GM20000 (cell line): ENCODE data around the gene ARHGEF26.

Experiments used
- DNase-seq: peaks from one replicate; pipeline ENCODE4 v3.0.0; 2012; ENCODE audit warnings: low spot score
- TF ChIP-seq, protein P1 (sequence below): IDR thresholded peaks from 2 replicates; pipeline ENCODE4 v1.5.1; 2012; ENCODE audit warnings: mild to moderate bottlenecking, control low read depth; ENCODE audit errors: extremely low read depth, missing control alignments

Gene ARHGEF26

GRCh38 chr3:154223519-154223918 is 102.3 kb downstream of the ARHGEF26 start:
- TF ChIP-seq, protein P1, sequence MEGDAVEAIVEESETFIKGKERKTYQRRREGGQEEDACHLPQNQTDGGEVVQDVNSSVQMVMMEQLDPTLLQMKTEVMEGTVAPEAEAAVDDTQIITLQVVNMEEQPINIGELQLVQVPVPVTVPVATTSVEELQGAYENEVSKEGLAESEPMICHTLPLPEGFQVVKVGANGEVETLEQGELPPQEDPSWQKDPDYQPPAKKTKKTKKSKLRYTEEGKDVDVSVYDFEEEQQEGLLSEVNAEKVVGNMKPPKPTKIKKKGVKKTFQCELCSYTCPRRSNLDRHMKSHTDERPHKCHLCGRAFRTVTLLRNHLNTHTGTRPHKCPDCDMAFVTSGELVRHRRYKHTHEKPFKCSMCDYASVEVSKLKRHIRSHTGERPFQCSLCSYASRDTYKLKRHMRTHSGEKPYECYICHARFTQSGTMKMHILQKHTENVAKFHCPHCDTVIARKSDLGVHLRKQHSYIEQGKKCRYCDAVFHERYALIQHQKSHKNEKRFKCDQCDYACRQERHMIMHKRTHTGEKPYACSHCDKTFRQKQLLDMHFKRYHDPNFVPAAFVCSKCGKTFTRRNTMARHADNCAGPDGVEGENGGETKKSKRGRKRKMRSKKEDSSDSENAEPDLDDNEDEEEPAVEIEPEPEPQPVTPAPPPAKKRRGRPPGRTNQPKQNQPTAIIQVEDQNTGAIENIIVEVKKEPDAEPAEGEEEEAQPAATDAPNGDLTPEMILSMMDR = no peak
- no peak for DNase-seq

DNA sequence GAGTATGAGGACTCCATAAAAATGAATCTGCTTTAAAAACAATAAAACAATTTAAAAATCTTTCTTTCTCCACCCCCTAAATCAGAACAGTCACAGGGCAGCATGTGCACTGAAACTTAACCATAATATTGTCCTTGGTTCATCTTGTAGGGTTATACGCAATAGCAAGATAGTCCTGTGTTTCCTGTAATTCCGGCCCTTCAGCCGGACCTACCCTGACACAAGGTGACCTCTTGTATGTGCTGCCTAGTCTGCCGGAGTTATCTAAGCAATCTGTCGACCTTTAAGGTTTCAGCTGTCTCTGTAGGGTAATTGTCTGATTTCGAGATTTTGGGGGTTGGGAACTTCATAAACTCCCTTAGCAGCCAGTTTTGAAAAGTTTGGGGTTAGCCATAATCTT is 103.2 kb downstream of the ARHGEF26 start:
- TF ChIP-seq, protein P1 = no peak
- DNase-seq = no peak

- no peak for DNase-seq
These were observed 103.7 kb downstream of the ARHGEF26 start for GRCh38 chr3:154224866-154225265.

DNA sequence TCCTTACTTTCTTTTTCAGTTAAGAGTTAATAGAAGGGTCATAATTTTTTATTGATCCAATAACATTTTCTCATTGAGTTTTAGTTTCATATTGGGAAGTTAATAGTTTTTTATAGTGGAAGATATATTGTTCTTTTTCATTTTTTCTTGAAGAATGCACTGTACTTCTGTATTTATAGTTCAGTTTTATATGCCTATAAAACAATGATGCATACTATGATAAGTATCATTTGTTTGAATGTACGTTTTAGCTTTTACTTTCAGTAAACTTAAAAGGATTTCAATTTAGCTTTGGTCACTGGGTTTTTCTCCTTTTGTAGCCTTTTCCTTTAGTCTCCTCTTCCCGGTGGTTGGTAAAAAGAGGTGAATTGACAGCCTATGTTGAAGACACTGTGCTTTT is 104.3 kb downstream of the ARHGEF26 start:
- DNase-seq = no peak
- TF ChIP-seq, protein P1 = no peak

More at GRCh38 chr3:154224866-154225265, 103.7 kb downstream of the ARHGEF26 start:
- TF ChIP-seq, protein P1 = no peak

DNA sequence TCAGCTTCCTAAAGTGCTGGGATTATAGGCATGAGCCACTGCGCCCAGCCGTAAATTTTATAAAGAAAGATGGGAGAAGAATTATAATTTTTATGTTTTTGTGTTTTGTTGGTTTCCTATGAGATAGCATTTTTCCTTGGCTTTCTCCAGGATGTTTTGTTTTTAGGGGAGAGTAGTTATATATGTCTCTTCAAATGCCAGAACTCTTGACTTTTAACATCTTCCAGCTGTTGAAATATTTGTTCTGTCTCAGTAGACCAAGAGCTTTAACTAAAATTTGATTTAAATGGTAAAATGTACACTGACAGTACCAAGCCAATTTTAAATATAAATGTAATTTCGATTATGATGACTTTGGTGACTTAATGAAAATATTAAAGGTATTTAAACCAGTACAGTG is 106.3 kb downstream of the ARHGEF26 start:
- no peak for DNase-seq
- TF ChIP-seq, protein P1 = no peak

GRCh38 chr3:154228561-154229216 is 107.5 kb downstream of the ARHGEF26 start:
- DNase-seq = no peak
- TF ChIP-seq, protein P1 = no peak

- no peak for DNase-seq
- TF ChIP-seq, protein P1 = no peak
These were observed 108.0 kb downstream of the ARHGEF26 start for GRCh38 chr3:154229217-154229590.
